LNCaP clone FGC (cell line): ENCODE results near the gene JAKMIP1.
A peak's percentile ranks its signal among the peaks of the same experiment; 100 is the strongest.

Experiments used
- DNase-seq: peaks from one replicate; pipeline ENCODE4 v3.0.0-alpha.2; 2011; ENCODE audit warnings: low read depth
- H3K4me3 ChIP-seq: 2 replicates; pipeline ENCODE4 v1.5.1; 2011; ENCODE audit warnings: mild to moderate bottlenecking, low read depth, low read length, control low read depth
- TF ChIP-seq, protein P1 (sequence below): IDR thresholded peaks from 2 replicates; pipeline ENCODE4 v1.5.1; 2012; ENCODE audit warnings: mild to moderate bottlenecking; ENCODE audit not compliant: control insufficient read depth, insufficient read depth; ENCODE audit errors: extremely low read depth

Gene JAKMIP1

DNA sequence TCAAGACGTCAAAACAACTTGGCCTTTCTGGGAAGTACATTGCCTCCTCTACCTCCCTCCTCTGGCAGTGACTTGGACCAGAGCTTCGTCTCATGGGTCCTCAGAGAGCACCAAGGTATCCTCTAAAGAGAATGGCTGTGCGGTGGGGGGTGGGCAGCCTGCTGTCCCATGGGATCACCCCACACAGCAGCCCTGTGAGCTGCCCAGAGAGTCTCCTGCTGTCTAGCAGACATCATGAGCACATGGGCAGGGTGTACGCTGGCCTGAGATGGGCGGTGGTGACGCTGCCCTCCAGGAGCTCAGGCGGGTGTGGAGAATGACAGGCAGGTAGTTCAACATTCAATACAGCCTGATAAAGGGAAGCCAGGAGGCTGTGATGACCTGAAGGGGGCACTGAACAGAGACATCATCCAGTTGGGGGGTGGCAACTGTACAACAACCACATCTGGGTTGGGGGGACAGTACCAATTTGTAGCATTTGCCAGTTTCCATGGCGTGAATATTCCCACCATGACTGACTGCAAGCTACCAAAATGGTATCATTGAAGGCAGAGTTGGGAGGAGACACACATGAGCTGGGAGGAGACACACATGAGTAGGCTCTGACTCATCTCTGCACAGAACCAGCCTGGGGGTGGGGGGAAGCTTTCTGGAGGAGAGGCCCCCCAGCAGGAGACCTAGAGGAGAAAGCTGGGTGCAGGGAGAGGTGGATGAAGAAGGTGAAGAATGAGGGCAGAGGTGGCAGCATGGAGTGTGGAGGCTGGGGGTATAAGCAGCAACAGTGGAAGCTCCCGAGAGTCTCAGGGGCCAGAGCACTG lies 218.0 kb downstream of the JAKMIP1 start:
- no peak overlapping the region for H3K4me3 ChIP-seq
- DNase-seq: no peak
- TF ChIP-seq, protein P1, sequence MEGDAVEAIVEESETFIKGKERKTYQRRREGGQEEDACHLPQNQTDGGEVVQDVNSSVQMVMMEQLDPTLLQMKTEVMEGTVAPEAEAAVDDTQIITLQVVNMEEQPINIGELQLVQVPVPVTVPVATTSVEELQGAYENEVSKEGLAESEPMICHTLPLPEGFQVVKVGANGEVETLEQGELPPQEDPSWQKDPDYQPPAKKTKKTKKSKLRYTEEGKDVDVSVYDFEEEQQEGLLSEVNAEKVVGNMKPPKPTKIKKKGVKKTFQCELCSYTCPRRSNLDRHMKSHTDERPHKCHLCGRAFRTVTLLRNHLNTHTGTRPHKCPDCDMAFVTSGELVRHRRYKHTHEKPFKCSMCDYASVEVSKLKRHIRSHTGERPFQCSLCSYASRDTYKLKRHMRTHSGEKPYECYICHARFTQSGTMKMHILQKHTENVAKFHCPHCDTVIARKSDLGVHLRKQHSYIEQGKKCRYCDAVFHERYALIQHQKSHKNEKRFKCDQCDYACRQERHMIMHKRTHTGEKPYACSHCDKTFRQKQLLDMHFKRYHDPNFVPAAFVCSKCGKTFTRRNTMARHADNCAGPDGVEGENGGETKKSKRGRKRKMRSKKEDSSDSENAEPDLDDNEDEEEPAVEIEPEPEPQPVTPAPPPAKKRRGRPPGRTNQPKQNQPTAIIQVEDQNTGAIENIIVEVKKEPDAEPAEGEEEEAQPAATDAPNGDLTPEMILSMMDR: no peak

DNA sequence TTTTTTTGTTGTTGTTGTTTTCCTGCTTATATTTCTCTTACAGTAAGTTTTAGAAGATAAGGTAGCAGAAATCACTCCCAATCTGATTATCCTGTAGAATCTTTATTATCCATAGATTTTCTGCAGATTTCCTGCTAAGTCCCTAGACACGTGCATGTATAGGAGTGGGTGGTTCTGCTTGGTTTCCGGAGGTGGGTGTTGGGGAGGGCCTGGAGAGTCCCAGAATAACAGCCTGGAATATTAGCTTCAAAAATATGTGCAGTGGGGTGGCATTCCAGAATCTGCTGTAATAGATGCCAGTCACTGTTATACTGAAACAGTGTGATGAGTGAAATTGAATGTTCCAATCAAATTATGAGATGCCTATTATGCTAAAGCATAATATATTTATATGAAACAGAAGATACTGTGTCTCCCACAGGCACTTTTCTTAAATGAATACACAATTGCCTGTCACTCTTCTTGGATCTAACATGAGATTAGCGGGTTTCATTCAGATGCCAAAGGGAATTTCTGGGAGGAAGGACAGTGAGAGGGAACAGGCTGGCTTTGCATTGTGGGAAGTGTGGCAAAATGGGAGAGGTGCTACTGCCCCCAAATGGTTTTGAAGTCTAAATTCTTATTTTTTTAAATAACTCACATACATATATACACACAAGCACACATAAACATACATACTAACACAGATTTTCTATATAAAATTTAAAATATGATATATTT lies 219.8 kb downstream of the JAKMIP1 start:
- H3K4me3 ChIP-seq: no peak overlapping the region
- TF ChIP-seq, protein P1: peak; percentile 34
- DNase-seq: no peak

DNA sequence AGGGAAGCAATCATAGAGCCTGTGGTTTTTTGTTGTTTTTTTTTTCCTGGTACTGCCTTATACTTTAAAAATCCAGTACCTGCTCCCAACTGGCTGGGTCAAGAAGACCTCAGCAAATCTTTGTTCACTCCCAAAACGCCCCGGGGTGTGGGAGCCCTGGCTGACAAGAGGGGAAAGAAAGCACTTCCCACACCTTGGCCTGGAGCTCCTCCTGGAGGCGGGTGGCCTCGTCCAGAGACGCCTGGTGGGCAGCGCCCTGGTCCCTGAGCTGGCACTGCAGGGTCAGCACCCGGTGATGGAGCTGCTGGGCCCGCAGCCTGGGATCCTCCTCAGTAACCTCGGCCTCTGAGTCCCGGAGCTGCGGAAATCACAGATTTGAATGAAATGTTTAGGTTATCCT lies 220.4 kb downstream of the JAKMIP1 start:
- TF ChIP-seq, protein P1: peak; percentile 31; the same call in 1 of the 2 replicates
- DNase-seq: no peak
- no peak overlapping the region for H3K4me3 ChIP-seq

DNA sequence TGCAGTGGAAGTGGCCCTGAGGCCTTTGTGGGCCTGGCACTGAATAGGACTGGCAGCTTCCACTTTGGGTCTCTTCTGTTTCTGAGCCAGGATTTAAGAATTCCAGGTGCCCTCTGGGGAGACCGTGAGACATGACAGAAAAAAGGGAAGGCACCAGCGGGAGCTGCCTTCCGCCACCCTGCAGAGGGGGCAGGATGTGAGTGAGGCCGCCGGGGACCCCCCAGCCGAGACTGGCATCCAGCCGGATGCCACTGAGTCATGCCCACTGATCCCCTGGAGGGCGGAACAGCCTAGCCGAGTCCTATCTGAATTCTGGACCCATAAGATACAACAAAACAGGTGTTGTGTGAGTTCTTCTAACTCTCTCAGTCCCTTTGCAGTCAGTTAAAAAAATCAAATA lies 223.4 kb downstream of the JAKMIP1 start:
- no peak overlapping the region for H3K4me3 ChIP-seq
- no peak for DNase-seq
- TF ChIP-seq, protein P1: no peak

DNA sequence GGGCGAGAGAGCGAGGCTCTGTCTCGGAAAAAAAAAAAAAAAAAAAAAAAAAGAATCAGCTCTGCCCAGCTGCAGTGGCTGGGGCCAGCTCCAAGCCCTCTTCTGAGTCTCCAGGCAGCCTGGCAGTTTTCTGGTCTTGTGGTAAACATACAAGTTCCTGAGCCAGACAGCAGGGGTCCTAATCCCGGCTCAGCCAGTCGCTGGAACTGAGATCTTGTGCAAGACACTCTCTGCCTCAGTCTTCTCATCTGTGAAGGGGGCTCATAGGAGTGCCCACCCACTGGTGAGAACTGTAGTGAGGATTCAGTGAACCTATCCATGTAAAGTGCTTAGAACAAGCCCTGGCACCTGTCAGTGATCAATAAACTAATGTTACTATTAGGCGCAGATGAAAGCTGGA lies 223.9 kb downstream of the JAKMIP1 start:
- H3K4me3 ChIP-seq: no peak overlapping the region
- DNase-seq: no peak
- TF ChIP-seq, protein P1: no peak
